Gastrocnemius medialis (tissue), 4 donors: ENCODE measurements around the gene FXYD7.

Experiments used
- POLR2A ChIP-seq, 2 donors: fragments of 450-650 bp; IDR thresholded peaks; one replicate each; pipeline ENCODE4 v1.6.1; 2017; ENCODE audit warnings: antibody characterized with exemption in 2 of 2, mild to moderate bottlenecking in 2 of 2, moderate library complexity in 2 of 2
- TF ChIP-seq, protein P1 (sequence below), 5 experiments: fragments of 450-650 bp in 3 of 5; fragments of 200-600 bp in 2 of 5; sonication (generic) in 2 of 5; IDR thresholded peaks in 4 of 5; conservative IDR thresholded peaks in 1 of 5; 1 replicate in 4 of 5; 2 replicates in 1 of 5; pipeline ENCODE4 v1.5.1; 2016 to 2019; ENCODE audit warnings: antibody characterized with exemption in 5 of 5, mild to moderate bottlenecking in 3 of 5, moderate library complexity in 3 of 5

DNA sequence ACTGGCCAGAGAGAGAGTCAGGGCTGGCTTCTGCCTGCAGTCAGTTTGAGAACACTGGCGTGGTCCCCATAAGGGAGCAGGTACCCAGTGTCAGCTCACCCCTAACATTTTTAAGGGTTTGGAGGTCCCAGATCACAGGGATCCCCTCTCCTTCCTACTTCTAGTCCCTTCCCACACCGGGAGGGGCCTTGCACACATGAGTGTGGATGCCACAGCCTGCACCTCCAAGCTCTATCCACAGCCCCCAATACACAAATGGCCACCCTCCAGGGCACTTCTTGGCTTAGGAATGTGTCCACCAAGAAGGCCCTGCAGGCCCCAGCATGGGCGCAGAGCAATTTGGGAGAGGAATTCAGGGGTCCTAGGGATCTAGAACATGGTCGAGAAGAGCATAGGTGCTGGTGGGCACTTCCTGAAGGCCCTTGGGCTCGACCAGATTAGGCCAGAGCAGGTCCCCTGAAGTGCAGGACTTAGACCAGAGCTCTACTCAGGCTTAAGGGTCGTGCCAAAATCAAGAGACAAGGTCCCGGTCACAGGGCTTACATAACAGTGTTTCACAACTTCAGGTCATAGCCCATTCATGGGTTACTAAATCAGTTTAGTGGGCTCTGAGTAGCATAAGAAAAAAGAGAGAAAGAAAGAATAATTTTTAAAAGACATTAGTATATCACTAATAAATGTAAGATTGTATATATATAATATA lies 27.5 kb downstream of the FXYD7 start:
- TF ChIP-seq, protein P1, sequence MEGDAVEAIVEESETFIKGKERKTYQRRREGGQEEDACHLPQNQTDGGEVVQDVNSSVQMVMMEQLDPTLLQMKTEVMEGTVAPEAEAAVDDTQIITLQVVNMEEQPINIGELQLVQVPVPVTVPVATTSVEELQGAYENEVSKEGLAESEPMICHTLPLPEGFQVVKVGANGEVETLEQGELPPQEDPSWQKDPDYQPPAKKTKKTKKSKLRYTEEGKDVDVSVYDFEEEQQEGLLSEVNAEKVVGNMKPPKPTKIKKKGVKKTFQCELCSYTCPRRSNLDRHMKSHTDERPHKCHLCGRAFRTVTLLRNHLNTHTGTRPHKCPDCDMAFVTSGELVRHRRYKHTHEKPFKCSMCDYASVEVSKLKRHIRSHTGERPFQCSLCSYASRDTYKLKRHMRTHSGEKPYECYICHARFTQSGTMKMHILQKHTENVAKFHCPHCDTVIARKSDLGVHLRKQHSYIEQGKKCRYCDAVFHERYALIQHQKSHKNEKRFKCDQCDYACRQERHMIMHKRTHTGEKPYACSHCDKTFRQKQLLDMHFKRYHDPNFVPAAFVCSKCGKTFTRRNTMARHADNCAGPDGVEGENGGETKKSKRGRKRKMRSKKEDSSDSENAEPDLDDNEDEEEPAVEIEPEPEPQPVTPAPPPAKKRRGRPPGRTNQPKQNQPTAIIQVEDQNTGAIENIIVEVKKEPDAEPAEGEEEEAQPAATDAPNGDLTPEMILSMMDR (IDR thresholded peaks at IDR 0.05 in 4 of 5, conservative IDR thresholded peaks at IDR 0.05 in 1 of 5) = no peak
- TF ChIP-seq POLR2A (IDR thresholded peaks at IDR 0.05) = no peak
